Panc1 (cell line): Measurements from ENCODE around the gene BLNK. TPM values are rescaled to one million over a fixed set of nuclear protein-coding genes. Genes with fewer than 3 reads are reported as not detected.

Experiments
- ATAC-seq: fragments of 200-7000 bp; cut with Tn5 transposase; 2 replicates; pipeline ENCODE4 v1.9.1; 2020; ENCODE audit warnings: mild to moderate bottlenecking, moderate library complexity
- BruUV-seq: library from RNA; stranded (reverse); fragments of 400-500 nt; replicated peaks from 2 replicates; lab custom pipeline; 2021; lab: Mats Ljungman, UMichigan
- CTCF ChIA-PET: fragments of 300-600 bp; sonication (Branson Sonifier 250); formaldehyde crosslinking; loops from one replicate; lab custom pipeline; 2022; ENCODE audit warnings: antibody characterized with exemption; lab: Charles Lee
- POLR2A ChIA-PET: fragments of 300-600 bp; sonication (Branson Sonifier 250); formaldehyde crosslinking; loops from one replicate; lab custom pipeline; 2022; ENCODE audit warnings: antibody characterized with exemption; lab: Charles Lee
- DNase-seq: peaks from one replicate; pipeline ENCODE4 v3.0.0-alpha.2; 2010; ENCODE audit warnings: low read depth, low spot score
- H3K27ac ChIP-seq: 2 replicates; pipeline ENCODE4 v1.5.1; 2011; ENCODE audit warnings: mild to moderate bottlenecking, low read length, inconsistent platforms
- H3K27me3 ChIP-seq: fragments of 200-500 bp; sonication (Bioruptor generic); 2 replicates; pipeline ENCODE4 v1.6.0; 2014; ENCODE audit warnings: low read length, inconsistent platforms; ENCODE audit not compliant: control insufficient read depth, insufficient read depth
- H3K36me3 ChIP-seq: fragments of 200-500 bp; sonication (Bioruptor generic); 2 replicates; pipeline ENCODE4 v1.5.1; 2014; ENCODE audit warnings: inconsistent platforms, mild to moderate bottlenecking, low read length, moderate library complexity; ENCODE audit not compliant: control insufficient read depth, insufficient read depth
- H3K4me1 ChIP-seq: 2 replicates; pipeline ENCODE4 v1.5.1; 2011; ENCODE audit warnings: inconsistent platforms, mild to moderate bottlenecking, low read length, moderate library complexity; ENCODE audit not compliant: control insufficient read depth, insufficient read depth
- H3K4me3 ChIP-seq, 2 experiments: 2 replicates each; pipeline ENCODE4 v1.5.1; 2011 to 2012; ENCODE audit warnings: low read depth in 2 of 2, low read length in 2 of 2, mild to moderate bottlenecking in 2 of 2, inconsistent platforms in 1 of 2, moderate library complexity in 1 of 2
- H3K9me3 ChIP-seq: fragments of 200-500 bp; sonication (Bioruptor generic); 2 replicates; pipeline ENCODE4 v1.5.1; 2014; ENCODE audit warnings: low read depth, mild to moderate bottlenecking, inconsistent platforms, low read length, moderate library complexity; ENCODE audit not compliant: control insufficient read depth, insufficient read depth
- POLR2AphosphoS5 ChIP-seq: IDR thresholded peaks from 2 replicates; pipeline ENCODE4 v1.6.1; 2012; ENCODE audit warnings: mild to moderate bottlenecking, low read depth, low read length, moderate library complexity
- SIN3A ChIP-seq: IDR thresholded peaks from 2 replicates; pipeline ENCODE4 v1.6.1; 2012; ENCODE audit warnings: low read depth, mild to moderate bottlenecking, low read length, moderate library complexity, borderline replicate concordance; ENCODE audit not compliant: insufficient read depth
- TCF7L2 ChIP-seq: IDR thresholded peaks from 2 replicates; pipeline ENCODE4 v1.6.1; 2011; ENCODE audit warnings: mild to moderate bottlenecking, low read depth, low read length, inconsistent platforms
- in situ Hi-C: cut with HindIII; loops from 2 replicates; pipeline ENCODE4 v1.10.0; 2016; ENCODE audit warnings: low sequenced_read_pairs, low pct_unique_long_range_greater_than_20kb
- intact Hi-C: fragments of 100-400 bp; cut with micrococcal nuclease; formaldehyde crosslinking; loops from one replicate; pipeline ENCODE4 v1.10.0; 2022; ENCODE audit not compliant: unreplicated experiment
- total RNA-seq: library from RNA; stranded (reverse); gene quantifications from one replicate; pipeline ENCODE4 v1.2.1, GENCODE V29; 2021; ENCODE audit not compliant: unreplicated experiment
- TF ChIP-seq, protein P1 (sequence below), 2 experiments: IDR thresholded peaks; 2 replicates each; pipeline ENCODE4 v1.6.1; 2011 to 2012; ENCODE audit warnings: low read depth in 2 of 2, control low read depth in 1 of 2, low read length in 1 of 2, mild to moderate bottlenecking in 1 of 2, moderate library complexity in 1 of 2; ENCODE audit not compliant: insufficient read depth in 1 of 2
- TF ChIP-seq, protein P2 (sequence below): fragments of 450-650 bp; IDR thresholded peaks from 2 replicates; pipeline ENCODE4 v1.5.1; 2017; ENCODE audit warnings: mild to moderate bottlenecking

Gene BLNK
- total RNA-seq, 1 experiment from 2014 or later, result 0.10 TPM

DNA sequence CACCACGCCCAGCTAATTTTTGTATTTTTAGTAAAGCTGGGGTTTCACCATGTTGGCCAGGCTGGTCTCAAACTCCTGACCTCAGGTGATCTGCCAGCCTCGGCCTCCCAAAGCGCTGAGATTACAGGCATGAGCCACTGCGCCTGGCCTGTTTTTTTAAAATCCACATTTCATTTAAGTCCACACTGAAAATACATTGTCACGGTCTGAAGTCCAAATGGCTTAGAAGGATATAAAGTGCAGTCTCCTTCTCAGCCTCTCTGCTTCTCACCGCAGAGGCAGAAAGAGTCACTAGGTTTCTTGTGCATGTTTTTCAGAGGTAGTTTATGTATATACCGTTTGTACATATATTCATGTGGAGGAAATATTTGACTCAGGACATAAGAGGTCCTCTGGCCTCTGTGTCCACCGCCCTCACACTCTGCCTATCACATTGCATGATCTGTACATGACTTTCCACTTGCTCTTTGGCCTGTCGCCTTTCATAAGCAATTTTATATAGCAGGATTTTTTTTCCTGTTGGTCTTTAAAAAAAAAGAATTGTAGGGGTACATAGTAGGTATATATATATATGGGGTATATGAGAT, 42.9 kb downstream of the BLNK start:
- ChIA-PET POLR2A (interaction anchor here (0.7 kb wide), 1 partner anchor 73 kb away, joined by 4 read pairs; no protein-coding TSS in a partner anchor), CTCF (interaction anchor here (0.6 to 1.1 kb wide), 2 partner anchors 106 to 318 kb away, joined by 3 read pairs; no protein-coding TSS in a partner anchor)
- BruUV-seq, result no TSS peak
- in situ Hi-C loops, result no loop called here
- DNase-seq, result no peak
- H3K36me3 ChIP-seq, result no peaks in the 10 kb centered on the region
- no peaks in the 10 kb centered on the region for H3K4me1 ChIP-seq
- H3K27me3 ChIP-seq, result no peaks in the 10 kb centered on the region
- TF ChIP-seq SIN3A, result no peak
- TF ChIP-seq, protein P1, sequence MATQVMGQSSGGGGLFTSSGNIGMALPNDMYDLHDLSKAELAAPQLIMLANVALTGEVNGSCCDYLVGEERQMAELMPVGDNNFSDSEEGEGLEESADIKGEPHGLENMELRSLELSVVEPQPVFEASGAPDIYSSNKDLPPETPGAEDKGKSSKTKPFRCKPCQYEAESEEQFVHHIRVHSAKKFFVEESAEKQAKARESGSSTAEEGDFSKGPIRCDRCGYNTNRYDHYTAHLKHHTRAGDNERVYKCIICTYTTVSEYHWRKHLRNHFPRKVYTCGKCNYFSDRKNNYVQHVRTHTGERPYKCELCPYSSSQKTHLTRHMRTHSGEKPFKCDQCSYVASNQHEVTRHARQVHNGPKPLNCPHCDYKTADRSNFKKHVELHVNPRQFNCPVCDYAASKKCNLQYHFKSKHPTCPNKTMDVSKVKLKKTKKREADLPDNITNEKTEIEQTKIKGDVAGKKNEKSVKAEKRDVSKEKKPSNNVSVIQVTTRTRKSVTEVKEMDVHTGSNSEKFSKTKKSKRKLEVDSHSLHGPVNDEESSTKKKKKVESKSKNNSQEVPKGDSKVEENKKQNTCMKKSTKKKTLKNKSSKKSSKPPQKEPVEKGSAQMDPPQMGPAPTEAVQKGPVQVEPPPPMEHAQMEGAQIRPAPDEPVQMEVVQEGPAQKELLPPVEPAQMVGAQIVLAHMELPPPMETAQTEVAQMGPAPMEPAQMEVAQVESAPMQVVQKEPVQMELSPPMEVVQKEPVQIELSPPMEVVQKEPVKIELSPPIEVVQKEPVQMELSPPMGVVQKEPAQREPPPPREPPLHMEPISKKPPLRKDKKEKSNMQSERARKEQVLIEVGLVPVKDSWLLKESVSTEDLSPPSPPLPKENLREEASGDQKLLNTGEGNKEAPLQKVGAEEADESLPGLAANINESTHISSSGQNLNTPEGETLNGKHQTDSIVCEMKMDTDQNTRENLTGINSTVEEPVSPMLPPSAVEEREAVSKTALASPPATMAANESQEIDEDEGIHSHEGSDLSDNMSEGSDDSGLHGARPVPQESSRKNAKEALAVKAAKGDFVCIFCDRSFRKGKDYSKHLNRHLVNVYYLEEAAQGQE (IDR thresholded peaks at IDR 0.05; ENCODE audit: insufficient read depth in 1 of 2, low read depth in 2 of 2, low read length in 1 of 2), result no peak
- no peak for TF ChIP-seq TCF7L2
- TF ChIP-seq POLR2AphosphoS5, result no peak
- TF ChIP-seq, protein P2, sequence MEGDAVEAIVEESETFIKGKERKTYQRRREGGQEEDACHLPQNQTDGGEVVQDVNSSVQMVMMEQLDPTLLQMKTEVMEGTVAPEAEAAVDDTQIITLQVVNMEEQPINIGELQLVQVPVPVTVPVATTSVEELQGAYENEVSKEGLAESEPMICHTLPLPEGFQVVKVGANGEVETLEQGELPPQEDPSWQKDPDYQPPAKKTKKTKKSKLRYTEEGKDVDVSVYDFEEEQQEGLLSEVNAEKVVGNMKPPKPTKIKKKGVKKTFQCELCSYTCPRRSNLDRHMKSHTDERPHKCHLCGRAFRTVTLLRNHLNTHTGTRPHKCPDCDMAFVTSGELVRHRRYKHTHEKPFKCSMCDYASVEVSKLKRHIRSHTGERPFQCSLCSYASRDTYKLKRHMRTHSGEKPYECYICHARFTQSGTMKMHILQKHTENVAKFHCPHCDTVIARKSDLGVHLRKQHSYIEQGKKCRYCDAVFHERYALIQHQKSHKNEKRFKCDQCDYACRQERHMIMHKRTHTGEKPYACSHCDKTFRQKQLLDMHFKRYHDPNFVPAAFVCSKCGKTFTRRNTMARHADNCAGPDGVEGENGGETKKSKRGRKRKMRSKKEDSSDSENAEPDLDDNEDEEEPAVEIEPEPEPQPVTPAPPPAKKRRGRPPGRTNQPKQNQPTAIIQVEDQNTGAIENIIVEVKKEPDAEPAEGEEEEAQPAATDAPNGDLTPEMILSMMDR, result no peak
- no peak overlapping the region for H3K4me3 ChIP-seq
- ATAC-seq, result no peak
- intact Hi-C loops, result loop anchor here (2.0 kb wide), 1 partner anchor 64 kb away; no protein-coding TSS in a partner anchor
- H3K9me3 ChIP-seq, result no peaks in the 10 kb centered on the region
- H3K27ac ChIP-seq, result no peak overlapping the region

DNA sequence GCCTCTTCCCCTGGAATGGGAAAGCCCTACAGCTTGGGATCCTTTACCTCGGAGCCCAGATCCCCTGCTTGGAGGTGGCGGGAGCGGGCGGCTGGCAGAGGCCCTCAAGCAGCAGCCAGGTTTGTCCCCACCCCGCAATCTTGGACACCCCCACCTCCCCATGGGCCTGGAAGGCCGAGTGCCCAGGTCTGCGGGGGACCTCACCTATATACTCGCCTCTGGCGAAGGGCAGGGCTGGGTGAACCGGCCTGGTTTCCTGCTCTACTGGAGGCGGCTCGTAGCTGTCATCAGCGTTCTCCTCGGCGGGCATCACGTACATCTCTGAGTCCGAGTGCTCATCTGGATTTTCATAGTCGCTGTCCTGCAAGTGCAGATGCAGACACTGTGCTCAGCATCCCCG, 44.2 kb downstream of the BLNK start:
- Histone ChIP-seq H3K27me3 (no peaks in the 10 kb centered on the region; the same call in 1 of the 2 replicates), H3K27ac (no peak overlapping the region), H3K9me3 (no peaks in the 10 kb centered on the region), H3K4me1 (no peaks in the 10 kb centered on the region), H3K36me3 (no peaks in the 10 kb centered on the region), H3K4me3 (no peak overlapping the region)
- ATAC-seq (no peak), DNase-seq (no peak)
- CTCF ChIA-PET, result no interaction called here
- POLR2A ChIA-PET, result no interaction called here
- no peak for TF ChIP-seq SIN3A
- TF ChIP-seq, protein P2, result no peak
- TF ChIP-seq POLR2AphosphoS5, result no peak
- TF ChIP-seq, protein P1 (IDR thresholded peaks at IDR 0.05; ENCODE audit: insufficient read depth in 1 of 2, low read depth in 2 of 2, low read length in 1 of 2), result no peak
- TF ChIP-seq TCF7L2, result no peak
- in situ Hi-C loops (no loop called here), intact Hi-C loops (no loop called here)
- BruUV-seq, result no TSS peak
